Body of pancreas (tissue), 4 donors: ENCODE results near the gene SNCAIP.

ENCODE experiments used
- POLR2A ChIP-seq, 3 donors: fragments of 450-650 bp; IDR thresholded peaks; one replicate each; pipeline ENCODE4 v1.6.1; 2016; ENCODE audit warnings: antibody characterized with exemption in 3 of 3, mild to moderate bottlenecking in 2 of 3
- TF ChIP-seq, protein P1 (sequence below), 7 experiments: fragments of 450-650 bp in 4 of 7; fragments of 200-600 bp in 3 of 7; sonication (generic) in 3 of 7; IDR thresholded peaks; one replicate each; pipeline ENCODE4 v1.5.1; 2016 to 2019; ENCODE audit warnings: antibody characterized with exemption in 7 of 7

DNA sequence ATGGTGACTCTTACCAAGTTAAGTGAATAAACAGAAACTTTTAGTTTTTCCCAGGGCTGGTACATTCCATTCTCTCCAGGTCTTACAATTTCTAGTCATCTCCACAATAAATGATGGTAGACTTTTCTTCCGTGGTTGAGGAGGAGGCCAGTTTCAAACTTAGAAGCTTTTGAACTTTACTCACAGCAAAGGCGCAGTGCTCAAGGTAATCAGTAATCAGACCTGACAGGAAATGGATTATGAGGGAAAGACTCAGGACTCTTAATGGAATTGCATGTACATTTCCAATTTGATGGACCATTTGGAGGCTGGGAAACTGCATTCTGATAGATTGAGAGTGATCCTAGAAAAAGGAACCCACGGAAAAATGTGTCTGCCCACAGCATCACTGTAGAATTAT is 93.7 kb downstream of the SNCAIP start:
- TF ChIP-seq, protein P1, sequence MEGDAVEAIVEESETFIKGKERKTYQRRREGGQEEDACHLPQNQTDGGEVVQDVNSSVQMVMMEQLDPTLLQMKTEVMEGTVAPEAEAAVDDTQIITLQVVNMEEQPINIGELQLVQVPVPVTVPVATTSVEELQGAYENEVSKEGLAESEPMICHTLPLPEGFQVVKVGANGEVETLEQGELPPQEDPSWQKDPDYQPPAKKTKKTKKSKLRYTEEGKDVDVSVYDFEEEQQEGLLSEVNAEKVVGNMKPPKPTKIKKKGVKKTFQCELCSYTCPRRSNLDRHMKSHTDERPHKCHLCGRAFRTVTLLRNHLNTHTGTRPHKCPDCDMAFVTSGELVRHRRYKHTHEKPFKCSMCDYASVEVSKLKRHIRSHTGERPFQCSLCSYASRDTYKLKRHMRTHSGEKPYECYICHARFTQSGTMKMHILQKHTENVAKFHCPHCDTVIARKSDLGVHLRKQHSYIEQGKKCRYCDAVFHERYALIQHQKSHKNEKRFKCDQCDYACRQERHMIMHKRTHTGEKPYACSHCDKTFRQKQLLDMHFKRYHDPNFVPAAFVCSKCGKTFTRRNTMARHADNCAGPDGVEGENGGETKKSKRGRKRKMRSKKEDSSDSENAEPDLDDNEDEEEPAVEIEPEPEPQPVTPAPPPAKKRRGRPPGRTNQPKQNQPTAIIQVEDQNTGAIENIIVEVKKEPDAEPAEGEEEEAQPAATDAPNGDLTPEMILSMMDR (IDR thresholded peaks at IDR 0.05), result no peak
- no peak for TF ChIP-seq POLR2A (IDR thresholded peaks at IDR 0.05)
